Natural killer cell (primary cell): ENCODE data around the gene ARHGAP19. TPM values are rescaled to one million over a fixed set of nuclear protein-coding genes. Genes with fewer than 3 reads are reported as not detected.

ENCODE experiments used
- ATAC-seq, 3 donors: fragments of 150-1000 bp in 2 of 3; fragments of 200-7000 bp in 1 of 3; cut with Tn5 transposase; 1 replicate in 1 of 3; 2 replicates in 2 of 3; pipeline ENCODE4 v1.10.0; 2021; ENCODE audit warnings: mild to moderate bottlenecking in 2 of 3, moderate library complexity in 2 of 3
- DNase-seq, 2 donors: peaks; one replicate each; pipeline versions ENCODE4 v3.0.0 to v3.0.0-alpha.2; 2013 to 2021; ENCODE audit warnings: mixed read lengths in 1 of 2
- H3K27ac ChIP-seq: one replicate; pipeline ENCODE4 v1.5.1; 2013; ENCODE audit warnings: mild to moderate bottlenecking, low read length
- H3K27me3 ChIP-seq: one replicate; pipeline ENCODE4 v1.6.1; 2013; ENCODE audit warnings: low read length; ENCODE audit not compliant: control insufficient read depth, insufficient read depth
- H3K36me3 ChIP-seq: one replicate; pipeline ENCODE4 v1.6.1; 2013; ENCODE audit warnings: low read length; ENCODE audit not compliant: control insufficient read depth, insufficient read depth
- H3K4me1 ChIP-seq: one replicate; pipeline ENCODE4 v1.6.1; 2013; ENCODE audit warnings: low read length; ENCODE audit not compliant: control insufficient read depth, insufficient read depth
- H3K4me3 ChIP-seq: one replicate; pipeline ENCODE4 v1.5.1; 2013; ENCODE audit warnings: low read length
- H3K9me3 ChIP-seq: one replicate; pipeline ENCODE4 v1.6.1; 2013; ENCODE audit warnings: low read length; ENCODE audit not compliant: control insufficient read depth, insufficient read depth
- H3K27ac Mint-ChIP-seq, 2 donors: one replicate each; pipeline ENCODE4 v1.8.0; 2022; ENCODE audit warnings: mild to moderate bottlenecking in 2 of 2, mixed read lengths in 2 of 2, moderate library complexity in 1 of 2
- H3K27me3 Mint-ChIP-seq, 2 donors: one replicate each; pipeline ENCODE4 v1.8.0; 2022; ENCODE audit warnings: low read depth in 2 of 2, mixed read lengths in 2 of 2
- H3K36me3 Mint-ChIP-seq: one replicate; pipeline ENCODE4 v1.8.0; 2022; ENCODE audit warnings: mixed read lengths
- H3K4me1 Mint-ChIP-seq, 2 donors: one replicate each; pipeline ENCODE4 v1.8.0; 2022; ENCODE audit warnings: mixed read lengths in 2 of 2
- H3K4me3 Mint-ChIP-seq: one replicate; pipeline ENCODE4 v1.8.0; 2022; ENCODE audit warnings: mild to moderate bottlenecking, moderate library complexity, mixed read lengths
- H3K9me3 Mint-ChIP-seq, 2 donors: one replicate each; pipeline ENCODE4 v1.8.0; 2022; ENCODE audit warnings: mixed read lengths in 2 of 2
- CTCF ChIP-seq: fragments of 200-600 bp; IDR thresholded peaks from one replicate; pipeline ENCODE4 v1.8.0; 2022; ENCODE audit warnings: antibody characterized with exemption
- WGBS: methylation state at CpG from one replicate; pipeline ENCODE4 v1.1.7; 2013; ENCODE audit warnings: missing lambda C conversion rate; ENCODE audit not compliant: insufficient coverage; 5-methylcytosine and 5-hydroxymethylcytosine counted together
- intact Hi-C: fragments of 100-400 bp; cut with micrococcal nuclease; formaldehyde crosslinking; loops from one replicate; pipeline ENCODE4 v1.14.2; 2022
- total RNA-seq, 4 donors: library from RNA; stranded (reverse); fragments of 120-200 nt in 1 of 4; gene quantifications; one replicate each; pipeline versions ENCODE4 v1.2.3 to v1.2.4, GENCODE V29; 2013 to 2022

Gene ARHGAP19
- total RNA-seq, 3 donors from 2014 or later (not counting 1 experiment from before 2014, with no cell fraction given) = 22.6 to 23.3 (median 22.7) TPM

DNA sequence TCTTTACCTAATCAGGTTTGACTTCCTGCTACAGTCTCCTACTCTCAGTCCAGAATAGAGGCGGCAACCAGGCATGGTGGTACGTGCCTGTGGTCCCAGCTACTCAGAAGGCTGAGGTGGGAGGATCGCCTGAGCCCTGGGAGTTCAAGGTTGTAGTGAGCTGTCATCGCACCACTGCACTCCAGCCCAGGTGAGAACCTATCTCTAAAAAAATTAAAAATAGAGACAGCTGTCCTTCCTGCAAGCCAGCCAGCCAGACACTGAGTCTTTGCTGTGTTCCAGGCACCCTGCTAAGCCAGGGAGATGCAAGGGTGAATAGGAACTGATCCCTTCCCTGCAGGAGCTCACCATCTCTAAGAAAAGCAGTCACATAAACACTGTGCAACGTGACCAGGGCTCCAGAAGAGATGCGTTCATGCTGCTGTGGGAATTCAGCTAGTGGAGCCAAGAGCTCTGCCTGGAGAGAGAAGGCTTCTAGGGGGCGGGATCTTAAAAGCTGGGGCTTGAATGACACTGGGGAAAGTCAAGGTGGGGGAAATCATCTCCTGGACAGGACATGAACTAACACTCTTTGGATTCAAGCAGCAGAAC lies 84.6 kb downstream of the ARHGAP19 start:
- Mint-ChIP-seq H3K27me3 (no peaks in the 10 kb centered on the region), H3K36me3 (no peaks in the 10 kb centered on the region), H3K4me1 (no peaks in the 10 kb centered on the region), H3K9me3 (no peaks in the 10 kb centered on the region), H3K4me3 (no peak overlapping the region), H3K27ac (no peak overlapping the region)
- WGBS = 68% methylated on average over 7 of the region's 7 CpGs
- intact Hi-C loops = no loop called here
- no peak for TF ChIP-seq CTCF
- no peaks in the 10 kb centered on the region for H3K9me3 ChIP-seq
- no peaks in the 10 kb centered on the region for H3K36me3 ChIP-seq
- H3K4me3 ChIP-seq = no peak overlapping the region
- H3K27me3 ChIP-seq = no peaks in the 10 kb centered on the region
- no peak overlapping the region for H3K27ac ChIP-seq
- DNase-seq = no peak
- ATAC-seq = no peak
- no peaks in the 10 kb centered on the region for H3K4me1 ChIP-seq

- over 99% methylated on average over 6 of the region's 6 CpGs for WGBS
Measured at GRCh38 chr10:97207131-97207530, 85.3 kb downstream of the ARHGAP19 start.

GRCh38 chr10:97204826-97205679 lies 87.4 kb downstream of the ARHGAP19 start:
- Mint-ChIP-seq H3K4me3 (no peak overlapping the region), H3K4me1 (peaks cover 0 to 7% of the 10 kb centered on the region in 2 donors), H3K9me3 (no peaks in the 10 kb centered on the region), H3K27ac (peak overlapping the region in 1 of 2 donors; percentile 38), H3K36me3 (no peaks in the 10 kb centered on the region), H3K27me3 (peaks cover 0 to 2% of the 10 kb centered on the region in 2 donors)
- 92% methylated on average over 14 of the region's 14 CpGs for WGBS
- intact Hi-C loops = no loop called here
- DNase-seq = no peak
- Histone ChIP-seq H3K9me3 (no peaks in the 10 kb centered on the region), H3K36me3 (no peaks in the 10 kb centered on the region), H3K4me3 (no peak overlapping the region), H3K27ac (no peak overlapping the region), H3K27me3 (no peaks in the 10 kb centered on the region), H3K4me1 (no peaks in the 10 kb centered on the region)
- TF ChIP-seq CTCF = no peak
- ATAC-seq = no peak

More at GRCh38 chr10:97207131-97207530, 85.3 kb downstream of the ARHGAP19 start:
- H3K4me1 ChIP-seq = no peaks in the 10 kb centered on the region
- no peak overlapping the region for H3K27ac Mint-ChIP-seq
- ATAC-seq (no peak), DNase-seq (no peak)
- no peaks in the 10 kb centered on the region for H3K36me3 ChIP-seq
- H3K9me3 ChIP-seq = no peaks in the 10 kb centered on the region
- H3K36me3 Mint-ChIP-seq = no peaks in the 10 kb centered on the region
- intact Hi-C loops = no loop called here
- no peaks in the 10 kb centered on the region for H3K9me3 Mint-ChIP-seq
- no peak overlapping the region for H3K27ac ChIP-seq
- no peak overlapping the region for H3K4me3 ChIP-seq
- peaks cover 0 to 2% of the 10 kb centered on the region in 2 donors for H3K27me3 Mint-ChIP-seq
- no peak for TF ChIP-seq CTCF
- no peak overlapping the region for H3K4me3 Mint-ChIP-seq
- H3K27me3 ChIP-seq = no peaks in the 10 kb centered on the region
- H3K4me1 Mint-ChIP-seq = no peaks in the 10 kb centered on the region
